HG03439 (cell line): ENCODE measurements around the gene CSF1R.
"Not testable (repeated sequence)": the region's sequence is repeated elsewhere in the genome, so short reads cannot be mapped to it uniquely, and the experiment has no call there.

ENCODE experiments used
- ATAC-seq: cut with Tn5 transposase; IDR thresholded peaks from one replicate; pipeline ENCODE4 v1.9.1; 2021; ENCODE audit warnings: mild to moderate bottlenecking, moderate library complexity; ENCODE audit not compliant: unreplicated experiment

Gene CSF1R

DNA sequence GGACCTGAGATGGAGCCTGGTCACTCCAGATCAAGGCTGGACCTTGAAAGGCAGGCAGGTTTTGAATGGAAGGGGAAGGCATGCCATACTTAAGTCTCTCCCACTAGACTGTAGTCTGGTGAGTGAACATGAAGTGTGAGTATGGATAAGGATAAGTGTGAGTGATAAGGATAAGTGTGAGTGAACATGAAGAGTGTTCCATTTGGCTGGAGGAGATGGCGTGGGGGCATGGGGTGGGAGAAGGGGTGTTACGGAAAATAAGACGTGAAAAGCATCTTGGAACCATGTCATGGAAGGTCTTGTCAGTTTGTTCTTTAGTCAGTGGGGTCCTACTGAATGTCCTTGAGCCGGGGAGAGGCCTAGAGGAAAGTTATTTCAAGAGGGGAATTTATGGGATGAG is 53.0 kb downstream of the CSF1R start:
- no peak for ATAC-seq

DNA sequence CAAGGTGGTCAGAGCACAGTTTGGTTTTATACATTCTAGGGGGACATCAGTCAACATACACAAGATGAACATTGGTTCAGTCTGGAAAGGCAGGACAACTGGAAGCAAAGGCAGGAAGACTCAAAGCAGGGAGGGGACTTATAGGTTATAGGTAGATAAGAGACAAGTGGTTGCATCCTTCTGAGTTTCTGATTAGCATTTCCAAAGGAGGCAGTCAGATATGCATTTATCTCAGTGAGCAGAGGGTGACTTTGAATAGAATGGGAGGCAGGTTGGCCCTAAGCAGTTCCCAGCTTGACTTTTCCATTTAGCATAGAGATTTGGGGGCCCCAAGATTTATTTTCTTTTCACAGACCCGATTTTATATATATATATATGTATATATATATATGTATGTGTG is 58.3 kb downstream of the CSF1R start:
- ATAC-seq = not testable (repeated sequence)

- no peak for ATAC-seq
Measured at GRCh38 chr5:150026682-150027172, 59.6 kb downstream of the CSF1R start.

GRCh38 chr5:150024346-150024984 is 61.9 kb downstream of the CSF1R start:
- ATAC-seq = no peak

- ATAC-seq = no peak
Measured at GRCh38 chr5:150023136-150023535, 63.2 kb downstream of the CSF1R start.

DNA sequence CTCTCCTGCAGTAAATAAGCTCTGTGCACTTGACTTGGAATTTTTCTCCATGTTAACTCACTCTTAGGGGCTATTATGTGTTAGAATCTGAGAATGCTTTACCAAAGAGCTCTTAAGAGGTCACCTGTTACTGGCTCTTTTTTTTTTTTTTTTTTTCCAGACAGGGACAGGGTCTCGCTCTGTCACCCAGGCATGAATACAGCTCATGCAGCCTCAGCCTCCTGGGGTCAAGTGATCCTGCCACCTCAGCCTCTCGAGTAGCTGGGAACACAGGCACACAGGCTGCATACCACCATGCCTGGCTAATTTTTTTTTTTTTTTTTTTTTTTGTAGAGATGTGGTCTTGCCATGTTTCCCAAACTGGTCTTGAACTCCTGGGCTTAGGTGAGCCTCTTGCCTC is 63.7 kb downstream of the CSF1R start:
- ATAC-seq = no peak

- ATAC-seq = no peak
Measured at GRCh38 chr5:150022158-150022531, 64.2 kb downstream of the CSF1R start.

GRCh38 chr5:150021491-150022157 is 64.7 kb downstream of the CSF1R start:
- ATAC-seq = no peak

- no peak for ATAC-seq
Measured at GRCh38 chr5:150020249-150020648, 66.1 kb downstream of the CSF1R start.

DNA sequence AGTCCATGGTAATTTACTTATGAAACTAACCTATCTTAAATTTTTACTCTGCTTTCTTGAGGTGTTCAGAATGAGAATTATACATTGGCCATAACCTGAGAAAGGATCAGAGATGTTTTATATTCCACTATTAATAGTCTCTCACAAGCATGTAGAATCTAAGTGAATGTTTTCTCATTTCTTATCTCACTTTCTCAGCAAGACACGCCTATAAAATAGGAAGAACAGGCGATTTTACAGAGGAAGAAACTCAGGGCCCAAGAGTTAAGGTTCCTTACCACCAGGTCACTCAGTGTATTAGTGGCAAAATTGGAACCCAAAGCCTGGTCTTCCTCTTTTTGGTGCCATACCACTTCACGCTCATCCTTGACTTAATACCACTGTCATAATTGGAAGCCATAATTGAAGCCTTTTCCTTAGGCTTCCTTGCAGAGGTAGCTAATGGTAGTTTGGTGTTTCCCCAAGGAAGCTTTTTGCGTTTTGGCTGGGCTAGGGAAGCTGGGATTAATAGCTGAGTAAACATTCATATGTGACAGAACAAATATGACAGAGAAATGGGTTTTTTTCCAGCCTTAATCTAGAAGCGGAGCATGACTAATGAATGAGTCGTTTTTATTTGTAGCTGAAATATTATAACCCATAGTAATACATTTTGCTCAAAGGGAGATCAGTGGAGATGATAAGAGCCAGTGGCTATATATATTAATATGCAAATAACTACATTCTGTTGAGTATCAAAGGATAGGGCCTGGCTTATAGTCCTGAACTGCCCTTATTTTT is 68.9 kb downstream of the CSF1R start:
- ATAC-seq = no peak

DNA sequence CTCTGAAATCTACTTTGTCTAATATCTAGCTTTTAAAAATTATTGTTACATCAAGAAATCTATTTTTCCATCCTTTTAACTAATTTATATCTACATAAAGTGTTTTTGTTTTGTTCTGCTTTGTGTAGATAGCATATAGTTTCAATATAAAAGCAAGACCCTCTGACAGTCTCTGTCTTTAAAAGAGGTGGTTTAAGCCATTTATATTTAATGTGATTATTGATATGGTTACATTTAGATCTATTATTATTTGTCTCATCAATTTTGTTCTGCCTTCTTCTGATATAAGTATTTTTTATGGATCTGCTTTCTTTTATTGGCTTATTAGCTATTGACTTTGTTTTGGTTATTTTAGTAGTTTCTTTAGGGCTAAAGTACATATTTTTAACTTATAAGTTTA is 69.8 kb downstream of the CSF1R start:
- ATAC-seq = no peak

DNA sequence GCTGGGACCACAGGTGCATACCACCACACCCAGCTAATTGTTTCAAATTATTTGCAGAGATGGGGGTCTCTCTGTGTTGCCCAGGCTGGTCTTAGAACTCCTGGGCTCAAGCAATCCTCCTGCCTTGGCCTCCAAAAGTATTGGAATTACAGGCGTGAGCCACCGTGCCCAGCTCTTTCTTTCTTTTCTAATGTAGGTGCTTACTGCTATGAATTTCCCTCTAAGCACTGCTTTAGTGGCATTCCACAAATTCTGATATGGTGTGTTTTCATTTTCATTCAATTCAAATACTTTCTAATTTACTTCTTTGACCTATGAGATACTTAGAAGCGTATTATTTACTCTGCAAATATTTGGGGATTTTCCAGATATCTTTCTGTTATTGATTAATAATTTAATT is 70.9 kb downstream of the CSF1R start:
- ATAC-seq = no peak

- no peak for ATAC-seq
Measured at GRCh38 chr5:150014456-150014855, 71.9 kb downstream of the CSF1R start.

GRCh38 chr5:150013931-150014330 is 72.4 kb downstream of the CSF1R start:
- ATAC-seq = no peak

DNA sequence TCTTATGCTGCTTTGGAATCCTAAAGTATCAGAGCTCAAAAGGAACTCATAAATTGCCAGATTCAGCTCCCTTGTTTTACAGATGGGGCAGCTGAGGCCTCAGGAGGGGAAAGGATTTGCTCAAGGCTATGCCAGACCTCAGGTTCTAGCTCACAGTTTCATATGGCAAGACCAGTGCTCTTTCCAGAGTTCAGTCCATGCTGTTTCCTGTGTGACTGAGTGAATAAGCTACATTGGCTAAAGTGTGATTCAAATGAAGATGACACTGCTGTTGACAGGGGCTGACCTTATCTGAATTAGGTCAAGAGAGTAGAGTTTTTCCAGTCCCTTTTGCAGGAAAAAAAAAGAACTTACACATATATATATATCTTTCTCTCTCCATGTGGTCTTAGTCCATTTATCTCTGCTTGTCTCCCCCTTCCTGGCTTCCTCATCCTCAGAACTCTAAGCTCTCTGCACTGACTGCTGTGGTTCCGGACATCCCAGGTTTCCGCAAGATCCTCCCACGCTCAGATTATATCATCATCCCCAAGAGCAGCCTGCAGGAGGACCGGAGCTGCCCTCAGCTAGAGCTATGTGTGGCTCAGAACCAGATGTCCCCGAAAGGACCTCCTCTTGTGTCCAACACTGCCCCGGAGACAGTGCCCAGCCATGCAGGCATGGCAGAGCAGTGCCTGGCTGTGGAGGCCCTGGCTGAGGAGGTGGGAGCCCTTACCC is 76.5 kb downstream of the CSF1R start:
- no peak for ATAC-seq

- no peak for ATAC-seq
Measured at GRCh38 chr5:150007050-150007449, 79.3 kb downstream of the CSF1R start.

DNA sequence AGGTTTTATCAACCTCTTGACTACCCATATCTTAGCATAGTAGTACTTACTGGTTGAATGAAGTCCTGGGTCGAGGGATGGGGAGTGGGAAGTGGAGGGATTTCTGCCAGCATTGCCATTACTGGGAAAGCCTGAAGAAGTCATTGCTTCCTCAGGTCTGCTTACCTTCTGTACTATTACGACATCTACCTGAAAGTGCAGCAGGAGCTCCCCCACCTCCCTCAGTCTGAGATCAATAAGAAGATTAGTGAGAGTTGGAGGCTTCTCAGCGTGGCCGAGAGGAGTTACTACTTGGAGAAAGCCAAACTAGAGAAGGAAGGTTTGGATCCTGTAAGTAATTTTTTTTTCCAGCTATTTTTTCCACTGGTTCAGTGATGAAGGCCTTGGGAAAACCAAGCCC is 80.0 kb downstream of the CSF1R start:
- no peak for ATAC-seq
